GM18502 (cell line): ENCODE measurements around the gene TNNT3.
"Not testable (repeated sequence)": the region's sequence is repeated elsewhere in the genome, so short reads cannot be mapped to it uniquely, and the experiment has no call there.

ENCODE experiments used
- ATAC-seq: cut with Tn5 transposase; IDR thresholded peaks from one replicate; pipeline ENCODE4 v1.9.1; 2021; ENCODE audit warnings: mild to moderate bottlenecking; ENCODE audit not compliant: unreplicated experiment, poor library complexity

Gene TNNT3

GRCh38 chr11:1880746-1881441 lies 38.6 kb upstream of the TNNT3 start:
- no peak for ATAC-seq

- peak; percentile 14 for ATAC-seq
Measured at GRCh38 chr11:1881442-1882264, 37.9 kb upstream of the TNNT3 start.

- peak; percentile 67 for ATAC-seq
Measured at GRCh38 chr11:1882265-1883238, 37.0 kb upstream of the TNNT3 start.

- no peak for ATAC-seq
Measured at GRCh38 chr11:1883346-1884302, 35.9 kb upstream of the TNNT3 start.

- ATAC-seq: no peak
Measured at GRCh38 chr11:1884303-1884700, 35.2 kb upstream of the TNNT3 start.

- ATAC-seq: not testable (repeated sequence)
Measured at GRCh38 chr11:1886551-1886950, 33.0 kb upstream of the TNNT3 start.

- ATAC-seq: no peak
Measured at GRCh38 chr11:1887451-1888346, 31.8 kb upstream of the TNNT3 start.

- ATAC-seq: no peak
Measured at GRCh38 chr11:1888347-1888753, 31.2 kb upstream of the TNNT3 start.

- no peak for ATAC-seq
Measured at GRCh38 chr11:1888811-1889210, 30.7 kb upstream of the TNNT3 start.

GRCh38 chr11:1889224-1889930 lies 30.1 kb upstream of the TNNT3 start:
- no peak for ATAC-seq

- no peak for ATAC-seq
Measured at GRCh38 chr11:1889941-1890855, 29.3 kb upstream of the TNNT3 start.

- no peak for ATAC-seq
Measured at GRCh38 chr11:1890856-1891830, 28.4 kb upstream of the TNNT3 start.

GRCh38 chr11:1891831-1892115 lies 27.7 kb upstream of the TNNT3 start, which contains the start of gene PRR33:
Gene PRR33, minus strand, starts transcription at chr11:1891895. Its CDS starts 1,311 bp downstream, at chr11:1890584.
- no peak for ATAC-seq

- ATAC-seq: no peak
Measured at GRCh38 chr11:1892116-1892515, 27.4 kb upstream of the TNNT3 start.

- ATAC-seq: no peak
Measured at GRCh38 chr11:1892558-1892957, 26.9 kb upstream of the TNNT3 start.
